Psoas muscle (tissue), 8 donors: ENCODE results near the gene LRIF1. TPM values are rescaled to one million over a fixed set of nuclear protein-coding genes. Genes with fewer than 3 reads are reported as not detected.

ENCODE experiments used
- ATAC-seq, 4 donors: fragments of 200-7000 bp; cut with Tn5 transposase; one replicate each; pipeline ENCODE4 v1.9.1; 2020; ENCODE audit warnings: moderate library complexity in 3 of 4, mild to moderate bottlenecking in 2 of 4
- DNase-seq, 2 donors: peaks; one replicate each; pipeline ENCODE4 v3.0.0-alpha.2; 2020
- H3K27ac ChIP-seq: fragments of 200-600 bp; one replicate; pipeline ENCODE4 v1.8.0; 2022
- H3K27me3 ChIP-seq, 3 donors: fragments of 200-600 bp in 1 of 3; one replicate each; pipeline versions ENCODE4 v1.6.1 to v1.8.0; 2013 to 2022; ENCODE audit warnings: low read length in 2 of 3, mild to moderate bottlenecking in 2 of 3, moderate library complexity in 1 of 3; ENCODE audit not compliant: insufficient read depth in 3 of 3
- H3K36me3 ChIP-seq, 2 donors: fragments of 200-600 bp in 1 of 2; one replicate each; pipeline versions ENCODE4 v1.6.1 to v1.8.0; 2013 to 2022; ENCODE audit warnings: low read depth in 1 of 2, mild to moderate bottlenecking in 1 of 2, moderate library complexity in 1 of 2; ENCODE audit not compliant: insufficient read depth in 1 of 2
- H3K4me1 ChIP-seq: fragments of 200-600 bp; one replicate; pipeline ENCODE4 v1.8.0; 2022
- H3K4me3 ChIP-seq: fragments of 200-600 bp; one replicate; pipeline ENCODE4 v1.8.0; 2022; ENCODE audit warnings: mild to moderate bottlenecking
- H3K9me3 ChIP-seq: fragments of 200-600 bp; one replicate; pipeline ENCODE4 v1.8.0; 2022
- CTCF ChIP-seq: fragments of 200-600 bp; IDR thresholded peaks from one replicate; pipeline ENCODE4 v1.8.0; 2022; ENCODE audit warnings: antibody characterized with exemption
- WGBS, 3 donors: extraction: QIAGEN DNeasy Blood & Tissue Kit; methylation state at CpG; one replicate each; pipeline versions ENCODE4 v1.1.6 to v1.1.7; 2013; 5-methylcytosine and 5-hydroxymethylcytosine counted together
- intact Hi-C, 2 donors: fragments of 100-400 bp; cut with DNase I; formaldehyde crosslinking; loops; one replicate each; pipeline versions ENCODE4 v1.11.0 to v1.14.2; 2022
- polyA plus RNA-seq, 3 donors: library from polyadenylated mRNA; stranded (reverse); fragments of 200-250 nt; gene quantifications; one replicate each; pipeline ENCODE4 v1.2.3, GENCODE V29; 2013
- total RNA-seq, 4 donors: library from RNA; stranded (reverse); fragmentation: NEBNext Ultra II Directional in 2 of 4; extraction: Animal tissue kit (Norgen Biotek cat#: 25700) in 2 of 4; gene quantifications; one replicate each; pipeline versions ENCODE4 v1.2.1 to v1.2.4, GENCODE V29; 2021 to 2023
- donor health status: healthy with polysubstance abuse.
- donor health status: DM: no; HTN: no; CAD: no; lungs with moderate emphysema.
- donor health status: Bipolar disorder and iron deficiency.
- donor health status: healthy.
- donor health status: DM: yes; HTN: yes; CAD: no.
- donor health status: DM: no; HTN: no; CAD: no.
- donor health status: DM: no; HTN: no; CAD: no.
- donor health status: DM: yes; HTN: yes; CAD: no.

LRIF1 gene
- total and polyA plus RNA-seq, 7 donors = 6.3 to 51.9 (median 10.6) TPM

- no peaks in the 10 kb centered on the region for H3K4me1 ChIP-seq
- no peak for TF ChIP-seq CTCF
- DNase-seq (no peak), ATAC-seq (no peak)
- no peak overlapping the region for H3K27ac ChIP-seq
- no peaks in the 10 kb centered on the region for H3K36me3 ChIP-seq
- no peaks in the 10 kb centered on the region for H3K27me3 ChIP-seq
- intact Hi-C loops = no loop called here
- WGBS, 3 donors = 68 to 71% (median 69%) methylated on average over 3 of the region's 3 CpGs
- H3K4me3 ChIP-seq = no peak overlapping the region
- H3K9me3 ChIP-seq = no peaks in the 10 kb centered on the region
Observed at GRCh38 chr1:110898734-110899457, 64.8 kb downstream of the LRIF1 start.

GRCh38 chr1:110897681-110898080 lies 66.0 kb downstream of the LRIF1 start:
- Histone ChIP-seq H3K4me3 (no peak overlapping the region), H3K9me3 (no peaks in the 10 kb centered on the region), H3K4me1 (no peaks in the 10 kb centered on the region), H3K36me3 (no peaks in the 10 kb centered on the region), H3K27ac (no peak overlapping the region), H3K27me3 (no peaks in the 10 kb centered on the region)
- 81 to 93% (median 88%) methylated on average over 2 of the region's 2 CpGs for WGBS, 3 donors
- DNase-seq = no peak
- ATAC-seq = no peak
- intact Hi-C loops = no loop called here
- TF ChIP-seq CTCF = no peak

Other genes starting within 250 kb of the LRIF1 start
- 10 to 100 TPM in 1 of 4 donors, 1 to 10 TPM in 3; 4.4 to 10.2 (median 6.4) TPM for gene CD53, start 90.8 kb downstream of the LRIF1 start, total RNA-seq
- gene CD53, start 90.8 kb downstream of the LRIF1 start, polyA plus RNA-seq = 1 to 10 TPM; 1.5 to 6.5 (median 2.1) TPM
- 10 to 100 TPM; 19.2 to 28.0 (median 24.2) TPM for gene DRAM2, start 176.2 kb upstream of the LRIF1 start, total RNA-seq
- 10 to 100 TPM; 19.8 to 41.0 (median 29.3) TPM for gene DRAM2, start 176.2 kb upstream of the LRIF1 start, polyA plus RNA-seq
- gene CEPT1, start 176.3 kb upstream of the LRIF1 start, total RNA-seq = 10 to 100 TPM in 2 of 4 donors, 1 to 10 TPM in 2; 9.2 to 11.2 (median 10.1) TPM
- gene CEPT1, start 176.3 kb upstream of the LRIF1 start, polyA plus RNA-seq = 10 to 100 TPM in 1 of 3 donors, 1 to 10 TPM in 2; 6.7 to 13.7 (median 8.6) TPM
- 1 to 10 TPM; 1.2 to 2.1 (median 1.7) TPM for gene DENND2D, start 236.7 kb upstream of the LRIF1 start, total RNA-seq
- under 1 TPM; 0.31 to 0.59 (median 0.51) TPM for gene DENND2D, start 236.7 kb upstream of the LRIF1 start, polyA plus RNA-seq